HL-60 (cell line): ENCODE data around the gene ZSWIM3.

Experiments
- DNase-seq, 2 experiments: peaks; one replicate each; pipeline ENCODE4 v3.0.0-alpha.2; 2010 to 2020; ENCODE audit warnings: low read depth in 1 of 2, low spot score in 1 of 2
- H3K27ac ChIP-seq: fragments of 250-450 bp; sonication (Bioruptor Pico); replicated peaks from 2 replicates; pipeline ENCODE4 v1.5.1; 2020; ENCODE audit warnings: mild to moderate bottlenecking, moderate library complexity
- H3K27me3 ChIP-seq: fragments of 250-450 bp; sonication (Bioruptor Pico); 2 replicates; pipeline ENCODE4 v1.5.1; 2021; ENCODE audit warnings: mild to moderate bottlenecking, moderate library complexity; ENCODE audit not compliant: insufficient read depth, poor library complexity, severe bottlenecking
- H3K4me3 ChIP-seq: replicated peaks from 2 replicates; pipeline ENCODE4 v1.5.1; 2011; ENCODE audit warnings: mild to moderate bottlenecking, control low read depth, low read length; ENCODE audit not compliant: insufficient read depth
- CTCF ChIP-seq: IDR thresholded peaks from one replicate; pipeline ENCODE4 v1.5.1; 2011; ENCODE audit warnings: low read length, control low read depth, inconsistent platforms; ENCODE audit not compliant: insufficient read depth
- GABPA ChIP-seq: IDR thresholded peaks from 2 replicates; pipeline ENCODE4 v1.6.1; 2012; ENCODE audit warnings: low read depth
- POLR2AphosphoS5 ChIP-seq: IDR thresholded peaks from 2 replicates; pipeline ENCODE4 v1.6.1; 2012; ENCODE audit warnings: low read depth
- REST ChIP-seq: IDR thresholded peaks from 2 replicates; pipeline ENCODE4 v1.6.1; 2012; ENCODE audit warnings: low read depth; ENCODE audit not compliant: insufficient replicate concordance
- SPI1 ChIP-seq: IDR thresholded peaks from 2 replicates; pipeline ENCODE4 v1.6.1; 2012; ENCODE audit warnings: low read depth, mild to moderate bottlenecking, borderline replicate concordance

ZSWIM3 gene

GRCh38 chr20:45927071-45927878 lies 69.9 kb downstream of the ZSWIM3 start:
- TF ChIP-seq GABPA (no peak), CTCF (no peak), POLR2AphosphoS5 (no peak), SPI1 (no peak), REST (no peak)
- DNase-seq: no peak
- Histone ChIP-seq H3K27me3 (no peaks in the 10 kb centered on the region), H3K27ac (no peak overlapping the region), H3K4me3 (no peak overlapping the region)
